Lung (tissue), 12 donors: ENCODE measurements around the gene MBD3. TPM values are rescaled to one million over a fixed set of nuclear protein-coding genes. Genes with fewer than 3 reads are reported as not detected.

ENCODE experiments used
- ATAC-seq: fragments of 200-7000 bp; cut with Tn5 transposase; one replicate; pipeline ENCODE4 v1.9.1; 2020; ENCODE audit warnings: moderate number of reproducible peaks; ENCODE audit not compliant: insufficient read depth, low FRiP score
- DNase-seq, 3 donors: peaks; one replicate each; pipeline ENCODE4 v3.0.0-alpha.2; 2013 to 2017
- H3K27ac ChIP-seq, 2 donors: one replicate each; pipeline ENCODE4 v1.5.1; 2013; ENCODE audit warnings: mild to moderate bottlenecking in 2 of 2, moderate library complexity in 2 of 2, control low read depth in 1 of 2, inconsistent platforms in 1 of 2, low read depth in 1 of 2, low read length in 1 of 2
- H3K27me3 ChIP-seq, 3 donors: one replicate each; pipeline ENCODE4 v1.5.1; 2013; ENCODE audit warnings: low read length in 2 of 3; ENCODE audit not compliant: control insufficient read depth in 3 of 3, insufficient read depth in 3 of 3
- H3K36me3 ChIP-seq, 4 donors: one replicate each; pipeline ENCODE4 v1.5.1; 2013; ENCODE audit warnings: low read length in 4 of 4, mild to moderate bottlenecking in 1 of 4, moderate library complexity in 1 of 4; ENCODE audit not compliant: control insufficient read depth in 4 of 4, insufficient read depth in 4 of 4
- H3K4me1 ChIP-seq, 5 donors: one replicate each; pipeline ENCODE4 v1.5.1; 2013; ENCODE audit warnings: low read length in 5 of 5, mild to moderate bottlenecking in 2 of 5, moderate library complexity in 1 of 5; ENCODE audit not compliant: control insufficient read depth in 5 of 5, insufficient read depth in 5 of 5
- H3K4me3 ChIP-seq: one replicate; pipeline ENCODE4 v1.5.1; 2013; ENCODE audit warnings: mild to moderate bottlenecking, control low read depth, moderate library complexity
- H3K9ac ChIP-seq, 2 donors: one replicate each; pipeline ENCODE4 v1.5.1; 2013; ENCODE audit warnings: low read length in 2 of 2, control low read depth in 1 of 2; ENCODE audit not compliant: insufficient read depth in 1 of 2
- H3K9me3 ChIP-seq, 4 donors: one replicate each; pipeline ENCODE4 v1.5.1; 2013; ENCODE audit warnings: low read length in 3 of 4, mild to moderate bottlenecking in 1 of 4, moderate library complexity in 1 of 4; ENCODE audit not compliant: control insufficient read depth in 4 of 4, insufficient read depth in 3 of 4
- CTCF ChIP-seq: IDR thresholded peaks from 2 replicates; pipeline ENCODE4 v1.5.1; 2012; ENCODE audit warnings: mild to moderate bottlenecking; ENCODE audit errors: control extremely low read depth, extremely low read depth
- WGBS, 2 donors: extraction: QIAGEN DNeasy Blood & Tissue Kit; methylation state at CpG; one replicate each; pipeline ENCODE4 v1.1.7; 2013; 5-methylcytosine and 5-hydroxymethylcytosine counted together
- polyA plus RNA-seq, 2 donors: library from polyadenylated mRNA; stranded (reverse); fragments of 200-250 nt; gene quantifications; one replicate each; pipeline ENCODE4 v1.2.1, GENCODE V29; 2013
- total RNA-seq, 2 donors: library from RNA; depleted of rRNA in 1 of 2; stranded (reverse); fragments of >200 nt in 1 of 2; gene quantifications; one replicate each; pipeline ENCODE4 v1.2.1, GENCODE V29; 2014 to 2021
- donor health status: control.
- donor health status: control.
- donor health status: Bipolar disorder and iron deficiency.
- donor health status: healthy.
- donor health status: DM: yes; HTN: yes; CAD: no.

MBD3 gene
- total and polyA plus RNA-seq, 4 donors = 48.1 to 129 (median 88.7) TPM

GRCh38 chr19:1555487-1556389, 36.9 kb downstream of the MBD3 start:
- 96 to 97% methylated on average over 84 to 121 of the region's 121 CpGs for WGBS, 2 donors
- no peak for DNase-seq

GRCh38 chr19:1554968-1555367, 37.7 kb downstream of the MBD3 start:
- H3K9me3 ChIP-seq = no peaks in the 10 kb centered on the region
- peaks cover 0 to 8% (median 3%) of the 10 kb centered on the region in 4 donors for H3K36me3 ChIP-seq
- no peaks in the 10 kb centered on the region for H3K4me1 ChIP-seq
- no peaks in the 10 kb centered on the region for H3K27me3 ChIP-seq
- 92 to 96% methylated on average over 24 of the region's 24 CpGs for WGBS, 2 donors
- DNase-seq (no peak), ATAC-seq (no peak)
- TF ChIP-seq CTCF = no peak
- H3K4me3 ChIP-seq = no peak overlapping the region
- no peak overlapping the region for H3K9ac ChIP-seq
- no peak overlapping the region for H3K27ac ChIP-seq

More at GRCh38 chr19:1555487-1556389, 36.9 kb downstream of the MBD3 start:
- ATAC-seq = no peak
- peaks cover 0 to 8% (median 3%) of the 10 kb centered on the region in 4 donors for H3K36me3 ChIP-seq
- no peak overlapping the region for H3K9ac ChIP-seq
- TF ChIP-seq CTCF = no peak
- H3K9me3 ChIP-seq = no peaks in the 10 kb centered on the region
- H3K4me3 ChIP-seq = no peak overlapping the region
- H3K27ac ChIP-seq = no peak overlapping the region
- H3K27me3 ChIP-seq = no peaks in the 10 kb centered on the region
- no peaks in the 10 kb centered on the region for H3K4me1 ChIP-seq

- no peak overlapping the region for H3K27ac ChIP-seq
- H3K9me3 ChIP-seq = no peaks in the 10 kb centered on the region
- H3K9ac ChIP-seq = no peak overlapping the region
- ATAC-seq (no peak), DNase-seq (no peak)
- WGBS, 2 donors = 87 to 88% methylated on average over 10 of the region's 10 CpGs
- H3K4me3 ChIP-seq = no peak overlapping the region
- no peak for TF ChIP-seq CTCF
- H3K27me3 ChIP-seq = no peaks in the 10 kb centered on the region
- peaks cover 0 to 8% (median 3%) of the 10 kb centered on the region in 4 donors for H3K36me3 ChIP-seq
- H3K4me1 ChIP-seq = no peaks in the 10 kb centered on the region
Measured at GRCh38 chr19:1553415-1553814, 39.2 kb downstream of the MBD3 start.
